NOMO-1 treated with DMSO at 0.1 percent for 48 hours (cell line): ENCODE measurements around the gene HMX3.
"Not testable (repeated sequence)": the region's sequence is repeated elsewhere in the genome, so short reads cannot be mapped to it uniquely, and the experiment has no call there.

ENCODE experiments used
- DNase-seq: peaks from one replicate; lab custom pipeline; 2025; ENCODE audit not compliant: unreplicated experiment; lab: John Stamatoyannopoulos, UW

HMX3 gene

GRCh38 chr10:123171616-123172015 is 35.8 kb downstream of the HMX3 start:
- DNase-seq: not testable (repeated sequence)

- no peak for DNase-seq
Measured at GRCh38 chr10:123175389-123176387, 39.9 kb downstream of the HMX3 start.

GRCh38 chr10:123178390-123178789 is 42.6 kb downstream of the HMX3 start:
- not testable (repeated sequence) for DNase-seq

DNA sequence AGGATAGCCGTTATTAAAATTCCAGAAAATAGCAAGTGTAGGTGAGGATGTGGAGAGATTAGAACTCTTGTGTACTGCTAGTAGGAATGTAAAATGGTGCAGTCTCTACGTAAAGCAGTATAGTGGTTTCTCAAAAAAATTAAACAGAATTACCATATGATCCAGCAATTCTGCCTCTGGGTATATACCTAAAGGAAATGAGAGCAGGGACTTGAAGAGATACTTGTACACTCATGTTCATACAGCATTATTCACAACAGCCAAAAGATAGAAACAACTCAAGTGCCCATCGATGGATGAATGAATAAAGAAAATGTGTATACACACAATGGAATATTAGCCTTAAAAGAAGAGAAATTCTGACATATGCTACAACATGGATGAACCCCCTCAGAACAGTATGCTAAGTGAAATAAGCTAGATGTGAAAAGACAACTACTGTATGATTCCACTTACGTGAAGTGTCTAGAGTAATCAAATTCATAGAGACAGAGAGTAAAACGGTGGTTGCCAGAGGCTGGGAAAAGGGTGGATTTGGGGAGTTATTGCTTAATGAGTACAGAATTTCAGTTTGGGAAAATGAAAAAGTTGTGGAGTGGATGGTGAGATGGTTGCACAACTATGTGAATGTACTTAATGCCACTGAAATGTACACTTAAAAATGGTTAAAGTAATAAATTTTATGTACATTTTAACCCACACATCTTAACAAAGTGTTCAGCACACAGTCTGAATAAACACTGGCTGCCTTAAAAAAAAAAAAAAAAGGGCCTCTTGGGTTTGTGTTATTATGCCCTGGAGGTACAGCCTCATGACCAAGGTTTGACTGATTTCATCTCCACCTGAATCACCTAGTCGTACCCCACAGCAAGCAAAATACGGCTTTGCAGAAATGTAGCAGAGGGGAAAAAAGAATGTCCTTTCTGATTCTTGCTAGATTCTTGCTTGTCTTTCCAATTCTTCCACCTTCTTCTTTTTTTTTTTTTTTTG is 44.6 kb downstream of the HMX3 start:
- no peak for DNase-seq

- no peak for DNase-seq
Measured at GRCh38 chr10:123183724-123184123, 48.0 kb downstream of the HMX3 start.

DNA sequence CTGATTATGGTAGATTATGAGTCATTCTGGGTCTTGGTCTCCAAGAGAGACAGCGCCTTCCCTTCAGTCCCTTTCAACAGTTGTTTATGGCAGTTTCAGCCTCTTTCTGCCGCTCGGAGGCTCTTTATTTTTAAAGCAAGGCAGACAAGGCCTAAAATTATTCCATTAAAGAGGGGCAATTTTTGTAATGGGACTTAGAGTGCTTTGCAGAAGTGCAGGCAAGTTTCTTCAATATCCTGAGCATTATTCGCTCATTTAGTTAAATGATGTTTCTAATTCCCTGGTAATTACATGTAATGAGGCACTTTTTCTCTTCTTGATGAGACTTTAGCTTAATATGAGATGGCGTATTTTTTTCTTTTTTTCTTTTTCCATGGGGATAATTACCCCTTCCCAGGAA is 52.0 kb downstream of the HMX3 start:
- no peak for DNase-seq
